Skeletal muscle satellite cell (primary cell): ENCODE results near the gene STRAP.
"Not testable (repeated sequence)": the region's sequence is repeated elsewhere in the genome, so short reads cannot be mapped to it uniquely, and the experiment has no call there.

ENCODE experiments used
- H3K27me3 ChIP-seq: 2 replicates; pipeline ENCODE4 v1.7.0; 2013; ENCODE audit warnings: low read length; ENCODE audit not compliant: control insufficient read depth, insufficient read depth
- H3K36me3 ChIP-seq: 2 replicates; pipeline ENCODE4 v1.7.0; 2013; ENCODE audit warnings: mild to moderate bottlenecking, control low read depth, low read length; ENCODE audit not compliant: insufficient read depth
- H3K4me1 ChIP-seq: 2 replicates; pipeline ENCODE4 v1.7.0; 2013; ENCODE audit warnings: low read length; ENCODE audit not compliant: control insufficient read depth, insufficient read depth
- H3K4me2 ChIP-seq: 2 replicates; pipeline ENCODE4 v1.7.0; 2013; ENCODE audit warnings: mild to moderate bottlenecking, low read length
- H3K4me3 ChIP-seq: 2 replicates; pipeline ENCODE4 v1.7.0; 2013; ENCODE audit warnings: low read length
- H3K9ac ChIP-seq: 2 replicates; pipeline ENCODE4 v1.7.0; 2013; ENCODE audit warnings: mild to moderate bottlenecking, low read depth, low read length, moderate library complexity
- H3K9me3 ChIP-seq: replicated peaks from 2 replicates; pipeline ENCODE4 v1.7.0; 2013; ENCODE audit warnings: mild to moderate bottlenecking, control low read depth, low read length

The STRAP gene

GRCh38 chr12:15931590-15932053 is 49.4 kb downstream of the STRAP start:
- H3K9ac ChIP-seq = no peak overlapping the region
- H3K4me1 ChIP-seq = peaks cover 40% of the 10 kb centered on the region
- H3K9me3 ChIP-seq = no peaks in the 10 kb centered on the region
- H3K4me2 ChIP-seq = no peak overlapping the region
- H3K4me3 ChIP-seq = no peak overlapping the region
- no peaks in the 10 kb centered on the region for H3K27me3 ChIP-seq
- H3K36me3 ChIP-seq = no peaks in the 10 kb centered on the region

DNA sequence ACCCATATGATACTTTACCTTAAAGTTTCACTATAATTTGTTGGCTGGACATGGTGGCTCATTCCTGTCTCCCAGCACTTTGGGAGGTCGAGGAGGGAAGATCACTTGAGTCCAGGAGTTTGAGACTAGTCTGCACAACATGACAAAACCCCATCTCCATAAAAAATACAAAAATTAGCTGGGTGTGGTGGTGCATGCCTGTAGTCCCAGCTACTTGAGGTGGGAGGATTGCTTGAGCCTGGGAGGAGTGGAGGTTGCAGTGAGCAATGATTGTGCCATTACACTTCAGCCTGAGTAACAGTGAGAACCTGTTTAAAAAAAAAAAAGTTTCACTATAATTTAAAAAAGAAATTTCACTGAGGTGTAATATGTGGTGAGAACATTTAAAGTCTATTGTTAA is 50.1 kb downstream of the STRAP start:
- Histone ChIP-seq H3K4me3 (no peak overlapping the region), H3K27me3 (no peaks in the 10 kb centered on the region), H3K36me3 (no peaks in the 10 kb centered on the region), H3K9ac (no peak overlapping the region), H3K9me3 (no peaks in the 10 kb centered on the region), H3K4me2 (no peak overlapping the region), H3K4me1 (peaks cover 38% of the 10 kb centered on the region)

DNA sequence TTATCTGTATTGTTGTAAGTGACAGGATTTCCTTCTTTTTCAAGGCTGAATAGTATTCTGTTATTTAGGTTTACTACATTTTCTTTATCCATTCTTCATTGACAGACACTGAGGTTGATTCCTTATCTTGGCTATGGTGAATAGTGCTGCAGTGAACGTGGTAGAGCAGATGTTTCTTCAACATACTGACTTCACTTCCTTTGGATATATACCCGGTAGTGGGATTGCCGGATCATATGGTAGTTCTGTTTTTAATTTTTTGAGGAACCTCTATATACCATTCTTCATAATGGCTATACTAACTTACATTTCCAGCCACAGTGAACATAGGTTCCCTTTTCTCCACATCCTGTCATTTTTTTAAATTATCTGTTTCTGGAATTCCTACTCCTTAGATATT is 50.8 kb downstream of the STRAP start:
- H3K4me3 ChIP-seq = no peak overlapping the region
- no peaks in the 10 kb centered on the region for H3K9me3 ChIP-seq
- H3K27me3 ChIP-seq = no peaks in the 10 kb centered on the region
- H3K36me3 ChIP-seq = no peaks in the 10 kb centered on the region
- H3K4me1 ChIP-seq = peaks cover 32% of the 10 kb centered on the region
- H3K4me2 ChIP-seq = no peak overlapping the region
- no peak overlapping the region for H3K9ac ChIP-seq

GRCh38 chr12:15933751-15934150 is 51.6 kb downstream of the STRAP start:
- Histone ChIP-seq H3K27me3 (no peaks in the 10 kb centered on the region), H3K9ac (no peak overlapping the region), H3K4me2 (no peak overlapping the region), H3K9me3 (no peaks in the 10 kb centered on the region), H3K4me1 (peaks cover 24% of the 10 kb centered on the region), H3K36me3 (no peaks in the 10 kb centered on the region), H3K4me3 (no peak overlapping the region)

DNA sequence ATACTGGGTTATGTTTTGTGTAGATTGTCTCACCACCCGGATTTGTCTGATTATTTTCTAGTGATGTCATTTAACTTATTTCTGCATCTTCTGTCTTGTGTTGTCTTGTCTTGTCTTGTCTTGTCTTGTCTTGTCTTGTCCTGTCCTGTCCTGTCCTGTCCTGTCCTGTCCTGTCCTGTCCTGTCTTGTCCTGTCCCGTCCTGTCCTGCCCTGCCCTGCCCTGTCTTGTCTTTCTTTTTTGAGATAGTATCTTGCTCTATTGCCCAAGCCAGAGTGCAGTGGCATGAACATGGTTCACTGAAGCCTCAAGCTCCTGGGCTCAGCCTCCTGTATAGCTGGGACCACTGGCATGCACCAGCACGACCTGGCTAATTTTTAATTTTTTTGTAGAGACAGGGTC is 54.6 kb downstream of the STRAP start:
- Histone ChIP-seq H3K4me1 (peaks cover 4% of the 10 kb centered on the region), H3K36me3 (no peaks in the 10 kb centered on the region), H3K4me2 (no peak overlapping the region), H3K9me3 (peaks cover 3% of the 10 kb centered on the region), H3K27me3 (no peaks in the 10 kb centered on the region), H3K9ac (no peak overlapping the region), H3K4me3 (no peak overlapping the region)

DNA sequence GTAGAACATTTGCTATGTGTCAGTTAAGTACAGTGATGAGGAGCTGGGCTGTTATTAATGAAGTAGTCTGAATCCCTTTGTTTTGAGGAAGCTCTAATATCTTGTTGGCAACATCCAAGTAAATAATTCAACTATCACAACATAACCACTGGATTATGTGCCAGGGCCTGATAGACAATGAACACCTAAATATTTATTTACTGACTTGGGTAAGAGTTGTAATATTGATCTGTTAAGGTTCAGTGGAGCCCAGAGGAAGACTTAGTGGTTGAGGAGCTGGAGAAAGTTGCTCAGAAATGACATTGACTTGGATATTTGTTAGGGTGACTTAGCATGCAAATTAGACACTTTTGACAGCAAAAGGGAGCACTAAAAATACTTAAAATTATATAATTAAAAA is 55.7 kb downstream of the STRAP start:
- Histone ChIP-seq H3K4me1 (no peaks in the 10 kb centered on the region), H3K36me3 (no peaks in the 10 kb centered on the region), H3K4me3 (no peak overlapping the region), H3K9me3 (peaks cover 3% of the 10 kb centered on the region), H3K9ac (no peak overlapping the region), H3K4me2 (no peak overlapping the region), H3K27me3 (no peaks in the 10 kb centered on the region)

DNA sequence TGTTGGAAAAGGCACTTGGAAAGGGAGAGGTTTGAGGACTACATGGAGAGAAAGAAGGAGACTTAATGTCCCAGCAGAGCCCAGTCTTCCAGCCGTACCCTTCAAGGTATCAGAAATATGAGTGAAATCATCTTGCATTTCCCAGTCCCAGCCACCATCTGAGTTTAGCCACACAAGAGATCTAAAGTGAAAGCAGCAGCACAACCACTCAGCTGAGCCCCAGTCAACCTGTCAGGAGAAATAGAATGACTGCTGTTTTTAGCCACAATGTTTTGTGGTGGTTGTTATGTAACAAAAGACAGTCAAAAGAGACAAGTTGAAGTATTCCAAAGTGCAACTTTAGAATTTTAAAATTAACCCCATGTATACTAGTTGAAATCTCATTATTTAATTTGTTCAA is 56.9 kb downstream of the STRAP start:
- H3K4me1 ChIP-seq = no peaks in the 10 kb centered on the region
- H3K4me2 ChIP-seq = no peak overlapping the region

GRCh38 chr12:15942475-15942874 is 60.3 kb downstream of the STRAP start:
- Histone ChIP-seq H3K4me1 (no peaks in the 10 kb centered on the region), H3K9ac (no peak overlapping the region), H3K9me3 (peaks cover 3% of the 10 kb centered on the region), H3K4me3 (no peak overlapping the region), H3K36me3 (no peaks in the 10 kb centered on the region), H3K4me2 (no peak overlapping the region), H3K27me3 (no peaks in the 10 kb centered on the region)

More for the DNA sequence above, 56.9 kb downstream of the STRAP start:
- no peaks in the 10 kb centered on the region for H3K36me3 ChIP-seq
- peaks cover 3% of the 10 kb centered on the region for H3K9me3 ChIP-seq
- H3K27me3 ChIP-seq = no peaks in the 10 kb centered on the region
- H3K4me3 ChIP-seq = no peak overlapping the region
- H3K9ac ChIP-seq = no peak overlapping the region

- H3K4me1 ChIP-seq, H3K4me2 ChIP-seq, H3K9ac ChIP-seq, H3K4me3 ChIP-seq, H3K9me3 ChIP-seq, H3K27me3 ChIP-seq, H3K36me3 ChIP-seq: not testable (repeated sequence)
Observed at GRCh38 chr12:15943519-15943918, 61.3 kb downstream of the STRAP start.

DNA sequence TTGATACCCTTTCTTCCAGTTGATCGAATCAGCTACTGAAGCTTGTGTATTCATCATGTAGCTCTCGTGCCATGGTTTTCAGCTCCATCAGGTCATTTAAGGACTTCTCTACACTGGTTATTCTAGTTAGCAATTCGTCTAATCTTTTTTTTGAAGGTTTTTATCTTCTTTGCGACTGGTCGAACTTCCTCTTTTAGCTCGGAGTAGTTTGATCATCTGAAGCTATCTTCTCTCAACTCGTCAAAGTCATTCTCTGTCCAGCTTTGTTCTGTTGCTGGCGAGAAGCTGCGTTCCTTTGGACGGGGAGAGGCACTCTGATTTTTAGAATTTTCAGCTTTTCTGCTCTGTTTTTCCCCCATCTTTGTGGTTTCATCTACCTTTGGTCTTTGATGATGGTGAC is 66.3 kb downstream of the STRAP start:
- not testable (repeated sequence) for H3K4me2 ChIP-seq, H3K9ac ChIP-seq, H3K36me3 ChIP-seq, H3K4me3 ChIP-seq, H3K27me3 ChIP-seq, H3K4me1 ChIP-seq, H3K9me3 ChIP-seq
